ENCODE data around the gene PARS2.
"Not testable (repeated sequence)": the region's sequence is repeated elsewhere in the genome, so short reads cannot be mapped to it uniquely, and the experiment has no call there.

PARS2 gene

GRCh38 chr1:54798769-54799641 is 34.7 kb upstream of the PARS2 start:
- DNase-seq: no peak

GRCh38 chr1:54798206-54798605 is 33.9 kb upstream of the PARS2 start:
- DNase-seq: no peak

- DNase-seq: no peak
Observed at GRCh38 chr1:54796902-54797301, 32.6 kb upstream of the PARS2 start.

GRCh38 chr1:54795841-54796468 is 31.6 kb upstream of the PARS2 start:
- DNase-seq: no peak

GRCh38 chr1:54795356-54795665 is 31.0 kb upstream of the PARS2 start:
- no peak for DNase-seq

GRCh38 chr1:54794451-54795355 is 30.4 kb upstream of the PARS2 start:
- DNase-seq: no peak

- no peak for DNase-seq
Observed at GRCh38 chr1:54792686-54793282, 28.5 kb upstream of the PARS2 start.

GRCh38 chr1:54791880-54792522 is 27.7 kb upstream of the PARS2 start:
- no peak for DNase-seq

GRCh38 chr1:54788459-54788858 is 24.1 kb upstream of the PARS2 start:
- DNase-seq: no peak

- no peak for DNase-seq
Observed at GRCh38 chr1:54787604-54788003, 23.3 kb upstream of the PARS2 start.

- no peak for DNase-seq
Observed at GRCh38 chr1:54786778-54787177, 22.5 kb upstream of the PARS2 start.

GRCh38 chr1:54784066-54784465 is 19.7 kb upstream of the PARS2 start:
- no peak for DNase-seq

GRCh38 chr1:54782588-54782987 is 18.3 kb upstream of the PARS2 start:
- no peak for DNase-seq

GRCh38 chr1:54782156-54782555 is 17.8 kb upstream of the PARS2 start:
- DNase-seq: no peak

- no peak for DNase-seq
Observed at GRCh38 chr1:54781023-54781723, 16.9 kb upstream of the PARS2 start.

GRCh38 chr1:54777431-54777830 is 13.1 kb upstream of the PARS2 start:
- DNase-seq: no peak

- no peak for DNase-seq
Observed at GRCh38 chr1:54777011-54777410, 12.7 kb upstream of the PARS2 start.

GRCh38 chr1:54775828-54776721 is 11.8 kb upstream of the PARS2 start:
- DNase-seq: not testable (repeated sequence)

GRCh38 chr1:54774820-54775498 is 10.6 kb upstream of the PARS2 start:
- DNase-seq: no peak

- DNase-seq: no peak
Observed at GRCh38 chr1:54772951-54773350, 8.6 kb upstream of the PARS2 start.

All from effector CD8-positive, alpha-beta T cell (primary cell).